GM18507 (cell line): ENCODE measurements around the gene MICALL1.
"Not testable (repeated sequence)": the region's sequence is repeated elsewhere in the genome, so short reads cannot be mapped to it uniquely, and the experiment has no call there.

Source experiments
- DNase-seq: peaks from one replicate; pipeline ENCODE4 v3.0.0; 2011; ENCODE audit warnings: low read depth; ENCODE audit not compliant: insufficient read length; ENCODE audit errors: extremely low spot score
- FAIRE-seq: peaks from 2 replicates; lab custom pipeline; 2011; peaks lifted over from hg19 to GRCh38; lab: Jason Lieb, UNC

The MICALL1 gene

DNA sequence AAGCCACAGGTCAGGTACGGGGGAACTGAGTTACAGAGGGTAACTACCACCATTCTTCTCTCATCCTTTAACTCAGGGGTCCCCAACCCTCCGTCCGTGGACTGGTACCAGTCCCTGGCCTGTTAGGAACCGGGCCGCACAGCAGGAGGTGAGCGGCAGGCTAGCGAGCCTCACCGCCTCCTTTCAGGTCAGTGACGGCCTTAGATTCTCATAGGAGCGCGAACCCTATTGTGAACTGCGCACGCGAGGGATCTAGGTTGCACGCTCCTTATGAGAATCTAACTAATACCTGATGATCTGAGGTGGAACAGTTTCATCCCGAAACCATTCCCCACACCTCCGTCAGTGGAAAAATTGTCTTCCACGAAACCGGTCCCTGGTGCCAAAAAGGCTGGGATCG lies 46.5 kb downstream of the MICALL1 start:
- FAIRE-seq, DNase-seq: not testable (repeated sequence)

DNA sequence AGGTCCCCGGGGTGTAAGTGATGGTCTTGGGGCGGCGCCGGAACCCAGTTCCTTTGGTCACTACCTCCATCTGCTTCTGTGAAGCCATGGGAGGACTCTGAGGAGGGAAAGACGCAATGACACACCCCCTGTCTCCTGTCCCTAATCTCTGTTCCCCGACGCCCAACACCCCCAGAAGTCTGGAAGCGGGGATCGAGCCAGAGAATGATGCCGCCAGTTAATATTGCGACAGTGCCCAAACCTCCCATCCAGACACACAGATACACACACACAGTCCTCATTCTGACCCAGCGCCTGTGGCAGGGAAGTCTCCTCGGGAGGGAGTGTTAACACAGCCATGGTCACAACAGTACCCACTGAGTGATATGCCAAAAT lies 47.0 kb downstream of the MICALL1 start:
- DNase-seq (no peak), FAIRE-seq (no peak)

DNA sequence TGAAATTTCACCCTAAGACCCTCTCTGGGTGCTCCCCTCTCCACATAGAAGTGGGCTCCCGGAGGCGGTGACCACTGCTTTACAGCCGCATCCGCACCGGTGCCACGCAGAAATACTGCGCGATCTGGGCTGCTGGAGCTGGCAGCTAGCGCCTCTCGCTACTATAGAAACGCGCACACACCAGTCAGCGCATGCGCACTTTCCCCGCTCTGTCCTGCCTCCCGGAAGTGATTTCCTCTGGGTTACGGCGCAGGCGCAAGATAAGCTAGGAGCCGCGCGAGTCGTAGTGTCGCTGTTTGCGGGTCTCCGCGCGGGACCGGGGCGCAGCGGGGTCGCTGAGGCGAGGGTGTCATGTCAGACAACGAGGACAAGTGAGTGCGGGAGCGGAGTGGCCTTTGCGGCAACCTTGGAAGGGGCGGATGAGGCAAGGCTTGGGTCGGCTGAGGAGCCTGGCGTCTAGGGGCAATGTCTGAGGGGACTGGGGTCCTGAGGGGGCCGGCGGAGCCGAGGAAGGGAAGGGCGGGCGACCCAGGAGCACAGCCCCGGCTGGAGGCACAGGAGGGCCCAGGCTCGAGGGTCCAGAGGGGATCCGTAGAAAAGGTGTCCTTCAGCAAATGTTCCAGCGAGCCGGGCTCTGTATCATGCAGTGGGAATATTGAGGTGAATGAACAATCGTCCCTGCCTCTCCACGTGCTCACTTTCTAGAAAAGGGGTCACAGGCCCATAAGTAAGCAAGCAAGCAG lies 47.5 kb downstream of the MICALL1 start, which contains the start of the genes C22orf23 and POLR2F:
C22orf23 (minus strand) TSS at position 165 of the 743 bp plus-strand sequence. CDS start 452 bp downstream, outside the sequence.
POLR2F (plus strand) TSS at position 263 of the 743 bp plus-strand sequence; CDS start at position 352, 89 bp downstream.
- peak; percentile 97 for FAIRE-seq
- DNase-seq: peak; percentile 100

DNA sequence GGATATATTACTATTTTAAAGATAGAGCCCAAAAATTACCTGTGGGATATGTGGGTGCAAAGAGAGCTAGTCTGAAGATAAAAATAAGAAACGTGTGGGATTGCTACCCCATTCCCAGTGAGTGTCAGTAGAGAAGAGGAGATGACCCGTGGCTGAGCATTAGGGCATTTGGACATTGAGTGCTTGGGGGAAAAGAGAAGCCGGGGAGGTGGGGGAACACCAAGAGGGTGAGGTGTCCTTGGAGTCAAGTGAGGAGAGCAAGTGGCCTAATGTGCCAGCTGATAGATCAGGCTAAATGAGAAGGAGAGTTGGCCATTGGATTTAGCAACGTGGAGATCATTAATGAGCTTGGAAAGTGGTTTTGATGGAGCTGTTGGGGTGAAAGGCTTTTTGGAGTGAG lies 48.6 kb downstream of the MICALL1 start:
- FAIRE-seq (no peak), DNase-seq (no peak)

DNA sequence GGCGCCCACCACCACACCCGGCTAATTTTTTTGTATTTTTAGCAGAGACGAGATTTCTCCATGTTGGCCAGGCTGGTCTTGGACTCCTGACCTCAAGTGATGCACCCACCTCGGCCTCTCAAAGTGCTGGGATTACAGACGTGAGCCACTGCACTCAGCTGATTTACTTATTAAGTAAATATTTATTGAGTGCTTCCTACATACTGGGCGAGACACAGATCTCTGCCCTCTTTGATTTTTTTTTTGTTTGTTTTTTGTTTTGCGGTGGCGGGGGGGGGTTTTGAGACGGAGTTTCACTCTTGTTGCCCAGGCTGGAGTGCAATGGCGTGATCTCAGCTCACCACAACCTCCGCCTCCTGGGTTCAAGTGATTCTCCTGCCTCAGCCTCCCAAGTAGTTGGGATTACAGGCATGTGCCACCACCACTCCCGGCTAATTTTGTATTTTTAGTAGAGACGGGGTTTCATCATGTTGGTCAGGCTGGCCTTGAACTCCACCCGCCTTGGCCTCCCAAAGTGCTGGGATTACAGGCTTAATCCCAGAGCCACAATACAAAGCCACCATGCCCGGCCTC lies 49.8 kb downstream of the MICALL1 start:
- not testable (repeated sequence) for DNase-seq, FAIRE-seq

DNA sequence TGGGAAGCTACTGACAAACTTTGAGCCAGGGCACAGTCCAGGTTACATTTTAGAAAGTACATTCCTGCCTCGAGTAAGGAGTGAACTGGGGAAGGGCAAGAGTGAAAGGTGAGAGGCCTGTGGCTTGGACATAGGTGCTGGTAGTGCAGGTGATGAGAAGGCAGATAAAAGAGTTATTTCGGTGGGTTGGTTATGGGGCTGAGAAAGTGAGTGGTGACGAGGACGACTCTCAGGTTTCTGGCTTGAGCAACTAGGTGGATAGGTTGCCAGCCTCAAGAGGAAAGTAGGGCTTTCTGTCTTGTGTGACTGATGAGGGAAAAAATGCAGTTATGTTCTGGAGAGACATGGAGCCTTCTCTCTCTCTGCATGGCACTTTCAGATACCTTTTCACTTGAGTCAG lies 51.1 kb downstream of the MICALL1 start:
- FAIRE-seq: no peak
- DNase-seq: no peak

DNA sequence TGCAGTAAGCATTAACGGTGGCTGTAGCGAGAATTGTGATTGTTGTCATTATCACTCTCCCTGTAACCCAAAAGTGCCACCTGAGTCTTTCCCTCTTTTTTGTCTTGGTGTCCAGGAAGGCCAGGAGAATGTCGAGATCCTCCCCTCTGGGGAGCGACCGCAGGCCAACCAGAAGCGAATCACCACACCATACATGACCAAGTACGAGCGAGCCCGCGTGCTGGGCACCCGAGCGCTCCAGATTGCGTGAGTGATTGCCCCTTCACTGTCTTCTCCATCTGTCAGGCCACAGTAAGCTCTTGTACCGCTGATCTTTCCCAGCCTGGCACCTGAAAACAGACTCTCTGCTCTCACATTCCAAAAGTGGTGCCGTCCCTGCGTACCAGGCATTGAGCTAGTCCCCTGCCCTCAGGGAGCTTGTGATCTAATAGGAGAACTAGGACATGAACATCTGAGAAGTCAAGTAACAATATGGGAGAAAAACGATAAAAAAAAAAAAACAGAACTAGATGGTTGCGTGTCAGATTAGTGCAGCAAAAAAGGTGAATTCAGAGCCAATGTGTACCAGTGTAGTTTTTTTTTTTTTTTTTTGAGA lies 53.2 kb downstream of the MICALL1 start:
- FAIRE-seq (no peak), DNase-seq (no peak)

DNA sequence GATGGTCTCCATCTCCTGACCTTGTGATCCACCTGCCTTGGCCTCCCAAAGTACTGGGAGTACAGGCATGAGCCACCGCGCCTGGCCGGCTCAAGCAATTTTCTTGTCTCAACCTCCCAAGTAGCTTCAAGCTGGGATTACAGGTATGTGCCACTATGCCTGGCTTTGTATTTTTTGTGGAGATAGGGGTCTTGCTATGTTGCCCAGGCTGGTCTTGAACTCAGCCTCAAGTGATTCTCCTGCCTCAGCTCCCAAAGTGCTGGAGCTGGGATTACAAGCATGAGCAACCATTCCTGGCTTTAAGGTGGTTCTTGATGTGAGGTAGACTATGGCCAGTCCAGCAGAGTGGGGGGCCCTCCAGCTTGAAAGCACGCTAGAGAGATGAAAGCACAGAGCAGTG lies 55.0 kb downstream of the MICALL1 start:
- DNase-seq (no peak), FAIRE-seq (no peak)

DNA sequence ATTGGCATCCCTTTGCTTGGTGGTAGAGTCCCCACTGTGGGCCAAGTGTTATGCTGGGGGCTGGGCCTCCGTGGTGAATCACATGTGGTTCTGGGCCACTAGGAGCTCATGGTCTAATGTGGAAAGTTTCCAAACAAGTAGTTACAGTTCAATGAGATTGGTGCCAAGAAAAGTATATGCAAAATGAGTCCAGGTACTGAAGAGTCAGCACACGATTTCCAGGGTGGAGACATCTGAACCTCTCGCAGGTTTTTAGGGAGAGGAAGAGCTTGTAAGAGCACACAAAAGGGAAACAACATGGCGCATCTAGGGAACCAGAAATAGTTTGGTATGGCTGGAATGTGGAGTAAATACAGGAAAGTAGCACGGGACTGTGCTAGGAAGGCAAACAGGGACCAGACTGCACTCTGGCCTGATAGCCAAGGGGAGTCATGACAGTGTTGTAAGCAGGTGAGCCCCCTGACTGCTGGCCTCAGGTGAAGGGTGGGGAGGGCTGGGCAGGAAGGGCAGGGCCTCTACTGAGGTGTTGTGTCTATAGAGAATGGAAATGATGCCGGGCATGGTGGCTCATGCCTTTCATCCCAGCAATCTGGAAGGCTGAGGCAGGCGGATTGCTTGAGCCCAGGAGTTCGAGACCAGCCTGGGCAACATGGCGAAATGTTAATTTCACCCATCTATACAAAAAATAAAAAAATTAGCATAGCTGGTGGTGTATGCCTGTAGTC lies 60.0 kb downstream of the MICALL1 start:
- FAIRE-seq (no peak), DNase-seq (no peak)

DNA sequence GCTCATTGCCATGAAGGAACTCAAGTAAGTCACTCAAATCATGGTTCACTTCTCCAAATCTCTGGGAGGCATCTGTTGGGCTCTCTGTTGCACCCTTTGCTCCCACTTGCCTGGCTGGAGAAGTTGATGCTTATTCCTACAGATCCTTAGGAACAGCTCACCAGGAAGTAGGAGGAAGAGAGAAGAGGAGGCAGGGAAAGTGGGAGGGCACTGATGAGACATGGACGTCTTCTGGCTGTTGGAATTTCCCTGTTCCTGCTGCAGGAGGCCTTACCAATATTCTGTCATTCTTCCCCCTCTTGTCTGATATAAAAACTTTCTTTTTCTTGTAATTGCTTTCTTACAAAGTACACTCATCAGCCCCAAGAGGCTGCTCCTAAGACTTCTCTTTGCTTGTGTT lies 61.0 kb downstream of the MICALL1 start:
- FAIRE-seq (no peak), DNase-seq (no peak)

DNA sequence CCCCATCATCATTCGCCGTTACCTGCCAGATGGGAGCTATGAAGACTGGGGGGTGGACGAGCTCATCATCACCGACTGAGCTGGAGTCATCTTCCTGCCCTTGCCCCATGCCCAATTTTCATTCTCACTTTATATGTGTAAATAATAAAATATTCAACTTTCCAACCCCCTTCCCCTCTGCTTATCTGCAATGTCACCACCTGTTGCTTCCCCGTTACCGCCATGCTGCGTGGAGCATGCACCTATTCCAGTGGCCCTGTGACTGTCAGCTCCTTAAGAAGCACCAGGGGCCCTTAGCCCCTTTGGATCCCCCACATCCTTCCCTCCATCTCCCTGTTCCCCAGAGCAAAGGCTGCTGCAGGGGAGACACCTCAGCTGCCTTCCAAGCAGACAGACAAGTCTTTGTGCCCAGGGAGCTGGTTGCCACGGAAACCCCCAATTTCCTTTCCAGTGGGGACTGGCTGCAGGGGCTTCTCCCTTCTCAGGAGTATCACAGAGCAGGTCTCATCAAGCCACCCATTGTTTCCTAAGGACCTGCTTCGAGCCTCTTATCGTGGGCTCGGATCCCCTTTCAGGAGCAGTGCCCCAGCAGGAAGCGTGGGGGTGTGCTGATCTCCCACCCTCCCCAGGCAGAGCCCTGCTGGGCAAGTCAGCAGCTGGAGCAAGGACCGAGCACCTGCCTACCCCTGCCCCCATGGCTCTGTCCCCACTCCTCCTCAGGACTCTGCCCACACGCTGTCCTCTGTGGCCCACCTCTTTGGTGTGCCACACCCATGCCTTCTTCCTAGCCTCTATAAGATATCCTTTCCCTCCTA lies 61.7 kb downstream of the MICALL1 start:
- FAIRE-seq: no peak
- DNase-seq: no peak

DNA sequence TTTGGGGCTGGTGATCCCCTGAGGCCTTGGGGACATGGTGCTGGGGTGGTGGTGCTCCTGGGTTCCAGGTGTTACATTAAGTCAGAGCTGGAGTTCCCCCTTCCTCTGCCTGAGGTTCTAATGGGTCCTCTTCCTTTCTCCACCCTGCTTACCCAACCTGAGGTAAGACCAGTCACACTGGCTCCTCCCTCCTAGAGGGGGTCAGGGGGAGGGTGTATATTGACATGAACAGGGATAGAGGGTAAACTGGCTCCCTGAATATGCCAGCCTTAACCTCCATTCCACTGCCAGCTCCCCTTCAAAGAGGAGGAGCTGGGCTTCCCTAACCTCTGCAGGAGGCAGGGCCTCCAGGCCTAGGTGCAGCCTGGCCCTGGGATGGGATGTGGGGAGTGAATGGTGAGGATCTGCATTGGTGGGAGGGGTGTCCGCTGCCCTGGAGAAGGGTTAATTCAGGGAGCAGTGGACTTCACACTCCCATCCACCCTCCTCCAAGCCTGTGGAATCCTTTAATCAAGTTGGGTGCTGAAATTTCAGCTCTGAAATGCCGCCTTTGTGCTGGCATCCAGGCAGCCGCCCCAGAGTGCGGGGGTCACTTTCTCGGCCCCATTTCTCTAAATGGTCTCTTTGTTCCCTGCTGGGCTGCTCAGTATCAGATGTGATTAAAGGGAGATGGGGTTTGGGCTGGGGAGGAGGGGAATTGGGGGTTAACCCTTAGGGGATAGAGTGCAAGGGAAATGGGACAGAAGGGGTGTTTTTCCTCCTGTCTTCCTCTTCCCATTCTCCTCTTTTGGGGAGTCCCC lies 62.6 kb downstream of the MICALL1 start:
- no peak for DNase-seq
- no peak for FAIRE-seq

DNA sequence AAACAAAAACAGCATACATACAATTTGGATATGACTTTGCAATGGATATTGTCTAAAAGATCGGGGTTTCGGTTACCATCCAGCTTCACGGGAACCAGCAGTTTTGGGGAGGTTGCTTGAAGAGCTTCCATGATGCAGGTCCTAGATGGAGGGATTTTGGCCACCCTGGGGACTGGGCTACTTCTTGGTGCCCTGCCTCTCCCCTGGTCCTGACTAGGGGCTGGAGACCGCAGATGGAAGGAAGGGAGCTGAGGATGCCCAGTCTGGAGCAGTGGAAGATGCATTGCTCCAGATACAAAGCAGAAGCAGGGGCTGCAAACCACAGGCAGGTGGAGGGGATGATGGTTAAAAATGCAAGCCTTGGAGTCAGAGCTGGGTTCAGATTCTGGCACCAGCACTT lies 64.8 kb downstream of the MICALL1 start:
- DNase-seq (no peak), FAIRE-seq (no peak)

DNA sequence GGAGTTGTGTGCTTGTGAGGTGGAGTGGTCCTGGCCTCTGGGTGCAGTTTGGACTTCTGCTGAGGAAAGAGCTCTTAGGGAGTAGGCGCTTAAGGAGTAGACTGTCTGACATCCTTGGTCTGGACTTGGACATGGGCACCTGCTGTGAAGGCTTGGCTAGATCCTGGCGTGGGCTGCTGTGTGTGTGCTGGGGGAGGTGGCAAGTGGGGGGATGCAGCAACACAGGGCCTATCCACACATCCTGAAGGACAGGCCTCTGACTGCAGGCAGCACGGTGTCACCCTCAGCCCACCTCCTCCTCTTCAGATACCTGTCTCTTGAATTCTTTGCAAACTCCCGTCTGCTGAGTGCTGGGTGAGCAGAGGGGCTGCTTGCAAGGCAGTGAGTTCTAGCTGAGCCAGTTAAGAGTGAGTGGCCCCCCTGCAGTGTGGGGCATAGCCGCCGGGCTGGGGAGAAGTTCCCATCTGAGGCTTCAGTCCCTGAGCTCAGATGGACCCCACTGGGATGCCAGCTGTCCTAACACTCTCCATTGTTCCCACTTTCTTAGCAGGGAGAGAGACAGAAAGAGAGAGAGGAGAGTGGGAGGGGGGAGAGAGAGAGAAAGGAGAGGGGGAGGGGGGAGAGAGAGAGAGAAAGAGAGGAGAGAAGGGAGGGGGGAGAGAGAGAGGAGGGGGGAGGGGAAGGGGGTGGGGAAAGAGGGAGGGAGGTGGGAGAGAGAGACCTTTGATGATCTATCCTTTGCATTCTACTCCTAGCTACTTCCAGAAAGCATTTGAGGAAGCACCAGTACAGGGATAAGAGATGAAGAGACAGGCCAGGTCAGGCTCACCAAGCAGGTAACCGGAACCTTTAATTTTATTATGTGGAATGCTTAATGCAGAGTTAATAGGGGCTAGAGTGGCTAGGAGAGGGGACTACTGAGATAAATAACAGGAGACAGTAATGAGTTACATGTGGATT lies 65.7 kb downstream of the MICALL1 start:
- no peak for DNase-seq
- no peak for FAIRE-seq

DNA sequence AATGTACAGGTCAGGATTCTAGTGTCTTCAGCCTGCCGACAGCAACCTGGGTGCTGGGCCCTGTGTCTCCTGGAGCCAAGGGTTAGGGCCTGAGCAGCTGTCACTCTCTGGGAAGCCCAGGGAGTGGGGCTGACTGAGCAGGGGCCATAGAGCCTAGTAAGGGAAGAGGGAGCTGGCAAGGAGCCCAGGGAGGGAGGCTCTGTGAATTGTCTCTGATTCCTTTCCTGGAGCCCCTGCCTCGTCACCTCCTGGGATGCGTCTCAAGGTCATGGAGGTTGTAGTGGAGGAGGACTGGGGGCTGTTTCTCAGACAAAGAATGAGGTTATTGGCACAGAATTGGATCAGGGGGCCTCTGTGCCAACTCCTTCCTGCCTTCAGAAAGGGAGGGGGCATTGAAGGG lies 66.4 kb downstream of the MICALL1 start:
- FAIRE-seq: no peak

DNA sequence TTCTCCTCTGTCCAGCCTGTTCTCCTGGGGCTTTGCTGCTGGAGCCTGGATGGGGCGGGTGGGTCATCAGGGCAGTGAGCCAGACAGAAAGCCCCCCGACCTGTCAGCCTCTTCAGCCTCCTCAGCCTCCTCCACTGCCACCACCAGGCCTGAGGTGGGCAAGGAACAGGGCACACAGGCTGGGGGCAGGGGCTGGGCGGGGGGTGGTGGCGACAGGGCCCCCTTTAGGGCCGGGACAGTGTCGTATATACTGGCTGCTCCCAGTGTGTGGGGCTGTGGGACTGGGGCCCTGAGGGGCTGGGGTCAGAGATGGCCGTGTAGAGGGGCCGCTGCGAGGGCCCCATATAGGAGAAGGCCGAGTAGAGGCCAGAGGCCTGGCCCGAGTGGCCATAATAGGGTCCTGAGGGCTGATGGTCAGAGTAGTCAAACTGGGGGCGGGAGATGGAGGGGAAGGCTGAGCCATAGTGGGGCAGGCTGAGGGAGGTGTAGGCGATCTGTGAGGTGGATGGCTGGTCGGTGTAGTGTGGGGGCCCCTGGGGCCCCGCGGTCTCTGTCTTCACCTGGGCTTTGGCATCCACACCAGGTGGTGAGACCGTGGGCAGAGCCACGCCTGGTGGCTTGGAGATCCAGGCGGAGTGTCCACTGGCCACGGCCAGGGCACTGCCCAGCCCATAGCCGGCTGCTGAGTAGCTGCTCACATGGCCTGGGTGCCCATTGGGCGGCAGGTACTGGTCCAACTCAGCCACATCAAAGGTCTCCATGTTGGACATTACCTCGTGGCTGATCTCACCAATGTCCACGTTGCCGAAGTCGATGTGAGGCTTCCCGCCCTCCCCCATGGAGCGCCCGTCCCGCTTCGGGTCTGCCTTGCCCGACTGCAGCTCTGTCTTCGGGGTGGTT lies 67.4 kb downstream of the MICALL1 start:
- no peak for FAIRE-seq
- DNase-seq: no peak

More for the DNA sequence above, 66.4 kb downstream of the MICALL1 start:
- no peak for DNase-seq

DNA sequence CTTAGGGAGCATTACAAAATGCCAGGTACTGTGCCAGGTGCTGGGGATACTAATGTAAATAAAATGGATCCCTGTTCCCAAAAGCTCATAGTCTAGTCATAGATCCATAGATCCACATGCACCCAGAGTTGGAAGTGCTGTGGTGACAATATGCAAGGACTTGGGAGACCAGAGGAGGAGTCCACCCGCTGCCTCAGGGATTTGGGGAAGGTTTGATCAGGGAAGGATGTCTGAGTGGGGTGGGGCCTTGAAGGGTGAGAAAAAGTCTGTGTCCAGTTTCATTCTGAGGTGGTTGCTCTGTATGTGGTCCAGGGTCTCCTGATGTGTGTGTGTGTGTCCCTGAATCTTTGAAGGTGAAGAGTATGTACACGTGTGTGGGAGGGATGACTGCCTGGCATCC lies 69.1 kb downstream of the MICALL1 start:
- no peak for FAIRE-seq
- DNase-seq: no peak
